ENCODE measurements around the gene SAMD14.

GRCh38 chr17:50130559-50131305 is 772 bp upstream of the SAMD14 start:
- no peak for TF ChIP-seq CTCF (conservative IDR thresholded peaks at IDR 0.05; ENCODE audit: low read length)
- no peak for TF ChIP-seq EZH2phosphoT487 (IDR thresholded peaks at IDR 0.05; ENCODE audit: borderline replicate concordance, low read depth, low read length)

Data from OCI-LY7 (cell line).